RWPE1 (cell line): ENCODE measurements around the gene TERB1.

ENCODE experiments used
- CTCF ChIA-PET: fragments of 350-600 bp; sonication (Branson Sonifier 250); formaldehyde crosslinking; extraction: SDS; loops from one replicate; lab custom pipeline; 2021; lab: Yijun Ruan, JAX
- POLR2A ChIA-PET: fragments of 400-600 bp; formaldehyde crosslinking; extraction: SDS; loops from one replicate; lab custom pipeline; 2020; ENCODE audit warnings: antibody characterized with exemption; ENCODE audit not compliant: low non-redundant PET; lab: Yijun Ruan, JAX
- DNase-seq: peaks from one replicate; pipeline ENCODE4 v3.0.0; 2012; ENCODE audit warnings: low spot score
- H3K27ac ChIP-seq: fragments of 450-650 bp; 2 replicates; pipeline ENCODE4 v1.5.1; 2017
- CTCF ChIP-seq: fragments of 450-650 bp; conservative IDR thresholded peaks from 2 replicates; pipeline ENCODE4 v1.5.1; 2017; ENCODE audit warnings: low read depth, mild to moderate bottlenecking

TERB1 gene

GRCh38 chr16:66731101-66731500, 70.3 kb downstream of the TERB1 start:
- POLR2A ChIA-PET = no interaction called here
- TF ChIP-seq CTCF = no peak
- no peak for DNase-seq
- CTCF ChIA-PET = no interaction called here
- 0 out of 2 replicates have a peak overlapping the region, but pooled peaks have one; percentile 1 for H3K27ac ChIP-seq

- peak overlapping the region; percentile 38 for H3K27ac ChIP-seq
- ChIA-PET CTCF (interaction anchor here (1.5 to 1.9 kb wide), 2 partner anchors 10 to 139 kb away, joined by 7 to 11 read pairs; no protein-coding TSS in a partner anchor), POLR2A (no interaction called here)
- DNase-seq = no peak
- no peak for TF ChIP-seq CTCF
Measured at GRCh38 chr16:66728804-66729203, 72.6 kb downstream of the TERB1 start.

GRCh38 chr16:66728117-66728787, 73.1 kb downstream of the TERB1 start:
- DNase-seq = peak; percentile 55
- ChIA-PET CTCF (interaction anchor here (1.0 to 1.9 kb wide), 3 partner anchors 10 to 139 kb away, joined by 3 to 11 read pairs (median 7); no protein-coding TSS in a partner anchor), POLR2A (no interaction called here)
- no peak overlapping the region; the same call in 1 of the 2 replicates for H3K27ac ChIP-seq
- peak; percentile 77 for TF ChIP-seq CTCF

GRCh38 chr16:66720766-66721165, 80.6 kb downstream of the TERB1 start:
- TF ChIP-seq CTCF = no peak
- POLR2A ChIA-PET = no interaction called here
- H3K27ac ChIP-seq = no peak overlapping the region
- CTCF ChIA-PET = interaction anchor here (0.7 kb wide), 1 partner anchor 9 kb away, joined by 5 read pairs; no protein-coding TSS in a partner anchor
- DNase-seq = no peak

- TF ChIP-seq CTCF = no peak
- CTCF ChIA-PET = interaction anchor here (1.7 kb wide), 1 partner anchor 9 kb away, joined by 7 read pairs; no protein-coding TSS in a partner anchor
- no peak for DNase-seq
- POLR2A ChIA-PET = no interaction called here
- H3K27ac ChIP-seq = no peak overlapping the region
Measured at GRCh38 chr16:66719246-66719645, 82.1 kb downstream of the TERB1 start.

GRCh38 chr16:66717776-66718175, 83.6 kb downstream of the TERB1 start:
- peak overlapping the region; percentile 45 for H3K27ac ChIP-seq
- POLR2A ChIA-PET = no interaction called here

More at GRCh38 chr16:66717776-66718175, 83.6 kb downstream of the TERB1 start:
- TF ChIP-seq CTCF = no peak
- no peak for DNase-seq
- CTCF ChIA-PET = interaction anchor here (0.6 to 1.7 kb wide), 3 partner anchors 10 to 67 kb away, joined by 3 to 7 read pairs (median 3); no protein-coding TSS in a partner anchor
